K562 (cell line): ENCODE results near the gene MBD5. TPM values are rescaled to one million over a fixed set of nuclear protein-coding genes. Genes with fewer than 3 reads are reported as not detected.

Experiments used
- ATAC-seq: fragments of 200-7000 bp; cut with Tn5 transposase; 3 replicates; pipeline ENCODE4 v1.9.1; 2020; ENCODE audit warnings: moderate library complexity
- BruUV-seq: library from RNA; stranded (reverse); fragments of 400-500 nt; replicated peaks from 2 replicates; lab custom pipeline; 2021; lab: Mats Ljungman, UMichigan
- CTCF ChIA-PET: fragments of 300-600 bp; formaldehyde crosslinking; extraction: SDS; loops from one replicate; lab custom pipeline; 2021; ENCODE audit warnings: low intra/inter-chr PET ratio; lab: Yijun Ruan, JAX
- POLR2A ChIA-PET: fragments of 300-600, 350-650 bp; sonication (Branson Sonifier 250); formaldehyde crosslinking; extraction: SDS; loops from one replicate; lab custom pipeline; 2021; ENCODE audit warnings: antibody characterized with exemption, inconsistent platforms; lab: Yijun Ruan, JAX
- DNase-seq, 4 experiments: peaks; one replicate each; pipeline versions ENCODE4 v3.0.0 to v3.0.0-alpha.2; 2011 to 2018; ENCODE audit warnings: low spot score in 3 of 4, mixed read lengths in 3 of 4; ENCODE audit errors: extremely low read depth in 1 of 4
- FAIRE-seq: peaks from 2 replicates; lab custom pipeline; 2011; peaks lifted over from hg19 to GRCh38; lab: Jason Lieb, UNC
- H2AFZ ChIP-seq: 2 replicates; pipeline ENCODE4 v1.6.0; 2011; ENCODE audit warnings: low read depth, low read length, control low read depth, inconsistent platforms
- H3K27ac ChIP-seq: fragments of 200-600 bp; 3 replicates; pipeline ENCODE4 v1.8.0; 2011; ENCODE audit warnings: low read depth, mild to moderate bottlenecking, control low read depth, inconsistent platforms, low read length, moderate library complexity, mixed read lengths; ENCODE audit errors: extremely low read depth
- H3K27me3 ChIP-seq, 2 experiments: fragments of 300-600 bp in 1 of 2; 2 replicates in 1 of 2; 3 replicates in 1 of 2; pipeline versions ENCODE4 v1.6.0 to v1.8.0; 2011; ENCODE audit warnings: inconsistent platforms in 2 of 2, low read length in 2 of 2, mild to moderate bottlenecking in 1 of 2, mixed read lengths in 1 of 2, moderate library complexity in 1 of 2; ENCODE audit not compliant: control insufficient read depth in 2 of 2, insufficient read depth in 2 of 2
- H3K36me3 ChIP-seq: fragments of 300-600 bp; 3 replicates; pipeline ENCODE4 v1.8.0; 2011; ENCODE audit warnings: mild to moderate bottlenecking, low read length, inconsistent platforms; ENCODE audit not compliant: control insufficient read depth, insufficient read depth
- H3K4me1 ChIP-seq, 2 experiments: fragments of 200-600 bp in 1 of 2; replicated peaks in 1 of 2; 2 replicates in 1 of 2; 3 replicates in 1 of 2; pipeline versions ENCODE4 v1.5.1 to v1.8.0; 2011; ENCODE audit warnings: inconsistent platforms in 2 of 2, low read length in 2 of 2, mild to moderate bottlenecking in 1 of 2, mixed read lengths in 1 of 2, moderate library complexity in 1 of 2; ENCODE audit not compliant: control insufficient read depth in 2 of 2, insufficient read depth in 2 of 2
- H3K4me2 ChIP-seq: 2 replicates; pipeline ENCODE4 v1.6.1; 2011; ENCODE audit warnings: low read length, control low read depth, inconsistent platforms, mixed read lengths; ENCODE audit not compliant: insufficient read depth
- H3K4me3 ChIP-seq: fragments of 200-600 bp; sonication (generic), shearing (Covaris generic); 2 replicates; pipeline ENCODE4 v1.5.1; 2016; ENCODE audit warnings: control low read depth, inconsistent platforms
- H3K79me2 ChIP-seq: fragments of 200-600 bp; 3 replicates; pipeline ENCODE4 v1.8.0; 2011; ENCODE audit warnings: low read length, inconsistent platforms; ENCODE audit not compliant: control insufficient read depth, insufficient read depth
- H3K9ac ChIP-seq, 2 experiments: 2 replicates each; pipeline versions ENCODE4 v1.6.0 to v1.6.1; 2011; ENCODE audit warnings: low read depth in 2 of 2, low read length in 2 of 2, control low read depth in 1 of 2, inconsistent platforms in 1 of 2, mild to moderate bottlenecking in 1 of 2, mixed read lengths in 1 of 2; ENCODE audit not compliant: insufficient read depth in 1 of 2
- H3K9me1 ChIP-seq: one replicate; pipeline ENCODE4 v1.6.0; 2011; ENCODE audit warnings: inconsistent platforms, mild to moderate bottlenecking, low read length, moderate library complexity; ENCODE audit not compliant: control insufficient read depth, insufficient read depth
- H3K9me3 ChIP-seq: replicated peaks from 2 replicates; pipeline ENCODE4 v1.5.1; 2011; ENCODE audit warnings: low read depth, low read length, inconsistent platforms; ENCODE audit not compliant: control insufficient read depth, insufficient read depth
- H4K20me1 ChIP-seq: replicated peaks from 2 replicates; pipeline ENCODE4 v1.6.1; 2011; ENCODE audit warnings: low read length, inconsistent platforms, mixed read lengths; ENCODE audit not compliant: control insufficient read depth, insufficient read depth
- CHD2 ChIP-seq: IDR thresholded peaks from 2 replicates; pipeline ENCODE4 v1.6.1; 2011; ENCODE audit warnings: low read depth, low read length
- KDM1A ChIP-seq, 2 experiments: fragments of 450-650 bp; IDR thresholded peaks; 2 replicates each; pipeline ENCODE4 v1.6.1; 2016; ENCODE audit warnings: mild to moderate bottlenecking in 2 of 2
- KDM2B ChIP-seq: fragments of 250-450 bp; sonication (Bioruptor Pico); IDR thresholded peaks from 2 replicates; pipeline ENCODE4 v1.8.0; 2021; ENCODE audit warnings: mild to moderate bottlenecking, moderate library complexity
- SAP30 ChIP-seq: fragments of 200-600 bp; sonication (generic); IDR thresholded peaks from 2 replicates; pipeline ENCODE4 v1.6.1; 2012; ENCODE audit warnings: borderline replicate concordance, low read depth, mild to moderate bottlenecking, moderate library complexity, low read length, control low read depth, inconsistent platforms; ENCODE audit not compliant: insufficient read depth, poor library complexity, severe bottlenecking
- ZFP1 ChIP-seq: fragments of 450-650 bp; formaldehyde crosslinking; IDR thresholded peaks from 2 replicates; pipeline ENCODE4 v1.4.0; 2020; ENCODE audit warnings: mild to moderate bottlenecking, mixed read lengths
- ZNF23 ChIP-seq: fragments of 250-450 bp; sonication (Bioruptor Pico); IDR thresholded peaks from 2 replicates; pipeline ENCODE4 v1.4.0; 2020; ENCODE audit warnings: mild to moderate bottlenecking
- ZNF584 ChIP-seq: fragments of 200-800 bp; sonication (Bioruptor generic); IDR thresholded peaks from 2 replicates; pipeline ENCODE4 v1.6.1; 2016; ENCODE audit warnings: low read depth, mild to moderate bottlenecking, missing genetic modification characterization, missing compliant biosample characterization
- in situ Hi-C: fragments of 300-500 bp; cut with MboI; formaldehyde crosslinking; loops from 4 replicates; pipeline ENCODE4 v1.15.0; 2018; ENCODE audit warnings: inconsistent platforms, mixed read lengths
- intact Hi-C: fragments of 100-400 bp; cut with micrococcal nuclease; formaldehyde crosslinking; loops from 2 replicates; pipeline ENCODE4 v1.14.2; 2022
- polyA plus RNA-seq, 8 experiments: library from polyadenylated mRNA; depleted of rRNA in 4 of 8; stranded (reverse) in 5 of 8; unstranded in 3 of 8; fragments of >200 nt; fragmentation: Nextera tagmentation in 2 of 8; fragmentation: Illumina TruSeq in 1 of 8; extraction: Ambion mirVana in 2 of 8; extraction: Trizol in 1 of 8; gene quantifications; 2 replicates each; pipeline versions ENCODE4 v1.2.1 to v1.2.3, GENCODE V29; 2011 to 2014; ENCODE audit warnings: inconsistent platforms in 1 of 8, missing spikeins in 1 of 8
- total RNA-seq, 7 experiments: library from RNA; depleted of rRNA in 6 of 7; stranded (reverse); fragments of >200 nt in 6 of 7; fragmentation: Illumina TruSeq in 2 of 7; extraction: Trizol in 2 of 7; gene quantifications; 2 replicates each; pipeline versions ENCODE4 v1.2.1 to v1.2.3, GENCODE V29; 2011 to 2021; ENCODE audit warnings: low replicate concordance in 1 of 7
- TF ChIP-seq, protein P1 (sequence below): fragments of 150-350 bp; conservative IDR thresholded peaks from 2 replicates; pipeline ENCODE4 v1.6.1; 2014; ENCODE audit warnings: low read length
- TF ChIP-seq, protein P2 (sequence below): fragments of 250-450 bp; sonication (Bioruptor Pico); IDR thresholded peaks from 2 replicates; pipeline ENCODE4 v1.8.0; 2021; ENCODE audit warnings: moderate library complexity, mild to moderate bottlenecking, inconsistent platforms
- TF ChIP-seq, protein P3 (sequence below): fragments of 250-450 bp; sonication (Bioruptor Pico); IDR thresholded peaks from 2 replicates; pipeline ENCODE4 v1.5.0; 2021
- TF ChIP-seq, protein P4 (sequence below): fragments of 250-450 bp; sonication (Bioruptor Pico); IDR thresholded peaks from 2 replicates; pipeline ENCODE4 v1.4.0; 2020; ENCODE audit warnings: borderline replicate concordance
- TF ChIP-seq, protein P5 (sequence below): fragments of 450-650 bp; conservative IDR thresholded peaks from 2 replicates; pipeline ENCODE4 v1.6.1; 2016; ENCODE audit warnings: missing genetic modification characterization, low read depth, mild to moderate bottlenecking, missing compliant biosample characterization, moderate library complexity
- TF ChIP-seq, protein P6 (sequence below), 2 experiments: fragments of 450-650 bp in 1 of 2; sonication (generic) in 1 of 2; formaldehyde crosslinking; conservative IDR thresholded peaks; 2 replicates each; pipeline versions ENCODE4 v1.4.0 to v1.8.1; 2020 to 2022; ENCODE audit warnings: mild to moderate bottlenecking in 1 of 2, missing genetic modification reagents in 1 of 2

The MBD5 gene
- total and polyA plus RNA-seq, 9 of the 15 experiments (the other 6 are each of a cell fraction or from before 2014, with no cell fraction given), result 3.4 to 14.5 (median 9.0) TPM

DNA sequence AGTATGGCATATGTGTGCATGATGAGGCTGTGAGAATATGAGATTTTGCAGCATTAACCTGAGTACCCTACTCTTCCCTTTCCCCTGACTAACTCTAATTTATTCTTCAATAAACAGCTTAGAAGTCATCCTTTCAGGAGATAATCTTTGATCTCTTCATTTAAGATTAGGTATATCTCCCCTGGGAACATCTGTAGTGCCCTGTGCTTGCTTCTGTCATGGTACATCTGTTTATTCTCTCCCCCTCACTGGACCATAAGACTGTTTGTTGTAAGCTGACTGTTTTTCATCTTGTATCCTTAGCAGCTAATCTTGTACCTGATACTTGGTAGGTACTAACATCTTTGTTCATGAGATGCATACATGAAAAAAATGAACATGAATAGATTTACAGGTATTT lies 83.1 kb downstream of the MBD5 start:
- in situ Hi-C loops, result no loop called here
- Histone ChIP-seq H2AFZ (no peak overlapping the region), H3K4me3 (no peak overlapping the region)
- no TSS peak for BruUV-seq
- no peak for TF ChIP-seq CHD2
- TF ChIP-seq, protein P1, sequence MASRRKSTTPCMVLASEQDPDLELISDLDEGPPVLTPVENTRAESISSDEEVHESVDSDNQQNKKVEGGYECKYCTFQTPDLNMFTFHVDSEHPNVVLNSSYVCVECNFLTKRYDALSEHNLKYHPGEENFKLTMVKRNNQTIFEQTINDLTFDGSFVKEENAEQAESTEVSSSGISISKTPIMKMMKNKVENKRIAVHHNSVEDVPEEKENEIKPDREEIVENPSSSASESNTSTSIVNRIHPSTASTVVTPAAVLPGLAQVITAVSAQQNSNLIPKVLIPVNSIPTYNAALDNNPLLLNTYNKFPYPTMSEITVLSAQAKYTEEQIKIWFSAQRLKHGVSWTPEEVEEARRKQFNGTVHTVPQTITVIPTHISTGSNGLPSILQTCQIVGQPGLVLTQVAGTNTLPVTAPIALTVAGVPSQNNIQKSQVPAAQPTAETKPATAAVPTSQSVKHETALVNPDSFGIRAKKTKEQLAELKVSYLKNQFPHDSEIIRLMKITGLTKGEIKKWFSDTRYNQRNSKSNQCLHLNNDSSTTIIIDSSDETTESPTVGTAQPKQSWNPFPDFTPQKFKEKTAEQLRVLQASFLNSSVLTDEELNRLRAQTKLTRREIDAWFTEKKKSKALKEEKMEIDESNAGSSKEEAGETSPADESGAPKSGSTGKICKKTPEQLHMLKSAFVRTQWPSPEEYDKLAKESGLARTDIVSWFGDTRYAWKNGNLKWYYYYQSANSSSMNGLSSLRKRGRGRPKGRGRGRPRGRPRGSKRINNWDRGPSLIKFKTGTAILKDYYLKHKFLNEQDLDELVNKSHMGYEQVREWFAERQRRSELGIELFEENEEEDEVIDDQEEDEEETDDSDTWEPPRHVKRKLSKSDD, result no peak
- no peak for TF ChIP-seq ZNF584 (CRISPR knock-in tag)
- TF ChIP-seq ZFP1 (CRISPR knock-in tag), result no peak
- TF ChIP-seq SAP30, result no peak
- TF ChIP-seq ZNF23, result no peak
- TF ChIP-seq, protein P2, sequence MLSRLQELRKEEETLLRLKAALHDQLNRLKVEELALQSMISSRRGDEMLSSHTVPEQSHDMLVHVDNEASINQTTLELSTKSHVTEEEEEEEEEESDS (CRISPR knock-in tag), result no peak
- TF ChIP-seq, protein P3, sequence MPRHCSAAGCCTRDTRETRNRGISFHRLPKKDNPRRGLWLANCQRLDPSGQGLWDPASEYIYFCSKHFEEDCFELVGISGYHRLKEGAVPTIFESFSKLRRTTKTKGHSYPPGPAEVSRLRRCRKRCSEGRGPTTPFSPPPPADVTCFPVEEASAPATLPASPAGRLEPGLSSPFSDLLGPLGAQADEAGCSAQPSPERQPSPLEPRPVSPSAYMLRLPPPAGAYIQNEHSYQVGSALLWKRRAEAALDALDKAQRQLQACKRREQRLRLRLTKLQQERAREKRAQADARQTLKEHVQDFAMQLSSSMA (CRISPR knock-in tag), result no peak
- TF ChIP-seq KDM2B, result no peak
- TF ChIP-seq, protein P4, sequence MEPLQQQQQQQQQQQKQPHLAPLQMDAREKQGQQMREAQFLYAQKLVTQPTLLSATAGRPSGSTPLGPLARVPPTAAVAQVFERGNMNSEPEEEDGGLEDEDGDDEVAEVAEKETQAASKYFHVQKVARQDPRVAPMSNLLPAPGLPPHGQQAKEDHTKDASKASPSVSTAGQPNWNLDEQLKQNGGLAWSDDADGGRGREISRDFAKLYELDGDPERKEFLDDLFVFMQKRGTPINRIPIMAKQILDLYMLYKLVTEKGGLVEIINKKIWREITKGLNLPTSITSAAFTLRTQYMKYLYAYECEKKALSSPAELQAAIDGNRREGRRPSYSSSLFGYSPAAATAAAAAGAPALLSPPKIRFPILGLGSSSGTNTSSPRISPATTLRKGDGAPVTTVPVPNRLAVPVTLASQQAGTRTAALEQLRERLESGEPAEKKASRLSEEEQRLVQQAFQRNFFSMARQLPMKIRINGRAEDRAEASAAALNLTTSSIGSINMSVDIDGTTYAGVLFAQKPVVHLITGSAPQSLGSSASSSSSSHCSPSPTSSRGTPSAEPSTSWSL, result no peak
- TF ChIP-seq, protein P5, sequence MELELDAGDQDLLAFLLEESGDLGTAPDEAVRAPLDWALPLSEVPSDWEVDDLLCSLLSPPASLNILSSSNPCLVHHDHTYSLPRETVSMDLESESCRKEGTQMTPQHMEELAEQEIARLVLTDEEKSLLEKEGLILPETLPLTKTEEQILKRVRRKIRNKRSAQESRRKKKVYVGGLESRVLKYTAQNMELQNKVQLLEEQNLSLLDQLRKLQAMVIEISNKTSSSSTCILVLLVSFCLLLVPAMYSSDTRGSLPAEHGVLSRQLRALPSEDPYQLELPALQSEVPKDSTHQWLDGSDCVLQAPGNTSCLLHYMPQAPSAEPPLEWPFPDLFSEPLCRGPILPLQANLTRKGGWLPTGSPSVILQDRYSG (tag), result no peak
- TF ChIP-seq, protein P6, sequence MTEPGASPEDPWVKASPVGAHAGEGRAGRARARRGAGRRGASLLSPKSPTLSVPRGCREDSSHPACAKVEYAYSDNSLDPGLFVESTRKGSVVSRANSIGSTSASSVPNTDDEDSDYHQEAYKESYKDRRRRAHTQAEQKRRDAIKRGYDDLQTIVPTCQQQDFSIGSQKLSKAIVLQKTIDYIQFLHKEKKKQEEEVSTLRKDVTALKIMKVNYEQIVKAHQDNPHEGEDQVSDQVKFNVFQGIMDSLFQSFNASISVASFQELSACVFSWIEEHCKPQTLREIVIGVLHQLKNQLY (CRISPR knock-in tag; conservative IDR thresholded peaks at IDR 0.05), result no peak
- TF ChIP-seq KDM1A (IDR thresholded peaks at IDR 0.05), result no peak
- TF ChIP-seq, all 486 proteins: peak for 0
- Histone ChIP-seq H3K9me3 (no peaks in the 10 kb centered on the region), H3K4me1 (no peaks in the 10 kb centered on the region), H3K79me2 (no peaks in the 10 kb centered on the region), H3K36me3 (no peaks in the 10 kb centered on the region), H3K9ac (no peak overlapping the region), H3K9me1 (no peaks in the 10 kb centered on the region), H3K27me3 (no peaks in the 10 kb centered on the region), H3K27ac (no peak overlapping the region), H3K4me2 (no peak overlapping the region), H4K20me1 (no peaks in the 10 kb centered on the region)
- no peak for FAIRE-seq
- DNase-seq, result no peak
- ChIA-PET POLR2A (no interaction called here), CTCF (no interaction called here)
- ATAC-seq, result no peak
- intact Hi-C loops, result no loop called here
